Central memory CD8-positive, alpha-beta T cell (primary cell): ENCODE data around the gene PRSS48.
"Not testable (repeated sequence)": the region's sequence is repeated elsewhere in the genome, so short reads cannot be mapped to it uniquely, and the experiment has no call there.

Experiments used
- ATAC-seq: fragments of 150-1000 bp; cut with Tn5 transposase; replicated peaks from 2 replicates; pipeline ENCODE4 v1.10.0; 2022; ENCODE audit warnings: mild to moderate bottlenecking, moderate FRiP score, moderate number of reproducible peaks; ENCODE audit not compliant: poor library complexity, severe bottlenecking; ENCODE audit errors: extremely low read depth
- DNase-seq, 2 donors: peaks; one replicate each; pipeline ENCODE4 v3.0.0; 2021; ENCODE audit warnings: low spot score in 2 of 2
- H3K27ac Mint-ChIP-seq: one replicate; pipeline ENCODE4 v1.8.0; 2022; ENCODE audit warnings: low read depth, mild to moderate bottlenecking, moderate library complexity, mixed read lengths
- H3K27me3 Mint-ChIP-seq: one replicate; pipeline ENCODE4 v1.8.0; 2022; ENCODE audit warnings: mixed read lengths
- H3K36me3 Mint-ChIP-seq: one replicate; pipeline ENCODE4 v1.8.0; 2022; ENCODE audit warnings: mild to moderate bottlenecking, moderate library complexity, mixed read lengths; ENCODE audit not compliant: insufficient read depth
- H3K4me1 Mint-ChIP-seq: one replicate; pipeline ENCODE4 v1.8.0; 2022; ENCODE audit warnings: mixed read lengths
- H3K4me3 Mint-ChIP-seq: one replicate; pipeline ENCODE4 v1.8.0; 2022; ENCODE audit warnings: mild to moderate bottlenecking, moderate library complexity, mixed read lengths
- H3K9me3 Mint-ChIP-seq: one replicate; pipeline ENCODE4 v1.8.0; 2022; ENCODE audit warnings: mixed read lengths

Gene PRSS48, protein sequence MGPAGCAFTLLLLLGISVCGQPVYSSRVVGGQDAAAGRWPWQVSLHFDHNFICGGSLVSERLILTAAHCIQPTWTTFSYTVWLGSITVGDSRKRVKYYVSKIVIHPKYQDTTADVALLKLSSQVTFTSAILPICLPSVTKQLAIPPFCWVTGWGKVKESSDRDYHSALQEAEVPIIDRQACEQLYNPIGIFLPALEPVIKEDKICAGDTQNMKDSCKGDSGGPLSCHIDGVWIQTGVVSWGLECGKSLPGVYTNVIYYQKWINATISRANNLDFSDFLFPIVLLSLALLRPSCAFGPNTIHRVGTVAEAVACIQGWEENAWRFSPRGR

DNA sequence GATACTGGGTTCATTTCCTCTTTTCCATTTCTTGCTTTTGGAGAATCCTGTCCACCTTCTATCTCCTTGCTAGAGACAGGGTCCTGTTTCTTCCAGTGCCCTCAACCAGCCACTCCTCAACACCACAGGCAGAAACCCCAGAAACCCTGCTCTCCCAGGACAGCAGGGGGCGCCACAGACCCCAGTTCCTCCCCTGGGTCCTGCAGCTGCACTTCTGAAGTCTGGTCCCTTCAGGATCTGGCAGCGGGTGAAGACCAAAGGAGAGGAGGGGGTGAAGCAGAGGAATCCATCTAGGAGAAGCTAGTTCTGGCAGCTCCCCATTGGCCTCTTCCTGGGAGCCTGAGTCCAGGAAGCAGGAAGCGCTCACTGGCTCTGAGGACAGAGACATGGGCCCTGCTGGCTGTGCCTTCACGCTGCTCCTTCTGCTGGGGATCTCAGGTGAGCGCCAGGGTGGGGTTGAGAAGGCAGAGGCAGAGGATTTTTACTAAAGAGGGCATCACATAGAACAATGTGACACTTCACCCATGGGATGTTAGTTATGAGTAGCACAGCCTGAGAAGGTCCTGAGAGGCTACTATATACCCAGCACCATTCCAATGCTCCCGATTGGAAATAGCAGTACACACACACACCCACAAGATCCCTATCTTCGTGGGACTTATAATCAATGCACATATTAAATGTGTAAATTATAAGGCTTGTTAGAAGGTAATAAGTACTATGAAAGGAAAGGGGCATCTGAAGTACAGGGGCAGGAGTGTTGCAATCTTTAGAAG, at the start of gene PRSS48:
TSS of gene PRSS48 (plus strand) at position 375 of the 776 bp plus-strand sequence. CDS start at position 387, 12 bp downstream.
- Mint-ChIP-seq H3K27me3 (peaks cover 38% of the 10 kb centered on the region), H3K27ac (no peak within 1 kb of the TSS), H3K9me3 (no peaks in the 10 kb centered on the region), H3K36me3 (peaks cover 2% of the 10 kb centered on the region), H3K4me3 (no peak within 1 kb of the TSS), H3K4me1 (no peaks in the 10 kb centered on the region)
- DNase-seq (no peak), ATAC-seq (no peak)

DNA sequence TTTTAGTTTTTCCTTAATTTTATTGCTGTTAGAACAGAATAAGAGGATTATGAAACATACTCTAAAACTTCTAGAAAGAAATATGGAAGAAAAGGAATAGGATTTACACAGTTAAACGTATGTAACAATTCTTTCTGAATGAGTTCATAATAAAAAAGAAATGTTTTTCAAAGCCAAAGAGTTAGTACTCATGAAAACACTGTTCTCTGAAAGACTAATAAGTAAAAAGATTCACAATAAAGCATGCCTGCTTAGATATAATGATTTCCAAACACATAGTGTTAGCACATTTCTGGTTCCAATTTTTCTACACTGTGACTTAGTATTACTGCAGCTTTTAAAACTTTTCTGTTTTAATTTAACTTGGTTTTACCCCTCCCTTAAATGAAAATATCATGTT, 49.8 kb upstream of the PRSS48 start:
- H3K27ac Mint-ChIP-seq: no peak overlapping the region
- no peaks in the 10 kb centered on the region for H3K4me1 Mint-ChIP-seq
- DNase-seq: no peak
- peaks cover 67% of the 10 kb centered on the region for H3K27me3 Mint-ChIP-seq
- no peaks in the 10 kb centered on the region for H3K9me3 Mint-ChIP-seq
- no peak for ATAC-seq
- no peak overlapping the region for H3K4me3 Mint-ChIP-seq
- H3K36me3 Mint-ChIP-seq: no peaks in the 10 kb centered on the region

DNA sequence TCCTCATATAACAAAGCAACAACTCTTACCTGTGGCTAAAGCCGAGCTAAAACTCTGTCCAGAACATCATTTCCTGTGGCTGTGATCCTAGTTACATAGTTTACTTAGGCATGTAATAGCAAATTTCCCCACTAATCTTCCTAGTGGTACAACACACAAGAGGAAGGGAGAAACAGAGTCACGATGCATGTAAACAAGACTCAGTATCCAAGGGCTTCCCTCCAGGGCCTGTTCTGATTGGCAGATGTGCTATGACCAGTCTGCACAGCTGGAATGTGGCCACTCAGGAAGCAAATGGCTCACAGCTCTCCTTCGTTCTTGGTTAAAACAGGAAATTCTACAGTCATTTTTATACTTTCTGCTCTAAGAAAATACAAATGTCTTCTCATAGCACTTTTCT, 49.2 kb upstream of the PRSS48 start:
- H3K9me3 Mint-ChIP-seq: no peaks in the 10 kb centered on the region
- no peaks in the 10 kb centered on the region for H3K36me3 Mint-ChIP-seq
- H3K4me3 Mint-ChIP-seq: no peak overlapping the region
- no peak for ATAC-seq
- H3K27ac Mint-ChIP-seq: no peak overlapping the region
- peaks cover 61% of the 10 kb centered on the region for H3K27me3 Mint-ChIP-seq
- no peaks in the 10 kb centered on the region for H3K4me1 Mint-ChIP-seq
- no peak for DNase-seq

DNA sequence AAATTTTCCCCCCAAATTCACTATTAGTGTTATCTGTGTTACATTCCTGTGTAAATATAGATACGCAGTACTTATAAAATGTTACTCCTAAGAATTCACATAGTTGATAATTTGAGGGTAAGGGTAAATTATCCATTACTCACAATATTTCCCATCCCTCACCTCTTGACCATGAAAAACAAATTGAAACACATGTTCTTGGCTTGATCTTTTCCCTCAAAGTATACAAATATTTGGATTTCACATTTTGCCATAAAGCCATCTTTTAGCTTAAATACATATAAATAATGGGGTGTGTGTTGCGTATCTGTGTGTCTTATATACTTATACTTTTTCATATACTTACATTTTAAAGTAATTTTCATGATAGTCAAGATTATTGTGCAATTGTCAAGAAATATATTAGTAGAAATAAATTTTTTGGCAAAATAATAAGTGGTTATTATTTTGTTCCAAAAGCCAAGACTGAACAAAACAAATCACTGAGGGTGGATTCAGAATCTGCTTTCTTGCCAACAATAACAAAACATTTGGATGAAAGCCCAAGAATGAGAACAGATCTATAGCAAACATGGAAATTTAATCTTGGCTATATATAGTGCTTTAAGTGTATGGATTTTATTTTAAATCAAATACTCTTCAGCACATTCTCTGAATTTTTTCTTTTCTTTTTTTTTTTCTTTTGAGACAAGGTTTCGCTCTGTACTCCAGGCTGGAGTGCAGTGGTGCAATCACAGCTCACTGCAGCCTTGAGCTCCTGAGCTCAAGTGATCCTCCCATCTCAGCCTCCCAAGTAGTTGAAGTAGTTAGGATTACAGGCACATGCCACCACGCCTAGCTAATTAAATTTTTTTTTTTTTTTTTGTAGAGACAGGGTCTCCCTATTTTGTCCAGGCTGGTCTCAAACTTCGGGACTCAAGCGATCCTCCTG, 48.5 kb upstream of the PRSS48 start:
- no peak for DNase-seq

DNA sequence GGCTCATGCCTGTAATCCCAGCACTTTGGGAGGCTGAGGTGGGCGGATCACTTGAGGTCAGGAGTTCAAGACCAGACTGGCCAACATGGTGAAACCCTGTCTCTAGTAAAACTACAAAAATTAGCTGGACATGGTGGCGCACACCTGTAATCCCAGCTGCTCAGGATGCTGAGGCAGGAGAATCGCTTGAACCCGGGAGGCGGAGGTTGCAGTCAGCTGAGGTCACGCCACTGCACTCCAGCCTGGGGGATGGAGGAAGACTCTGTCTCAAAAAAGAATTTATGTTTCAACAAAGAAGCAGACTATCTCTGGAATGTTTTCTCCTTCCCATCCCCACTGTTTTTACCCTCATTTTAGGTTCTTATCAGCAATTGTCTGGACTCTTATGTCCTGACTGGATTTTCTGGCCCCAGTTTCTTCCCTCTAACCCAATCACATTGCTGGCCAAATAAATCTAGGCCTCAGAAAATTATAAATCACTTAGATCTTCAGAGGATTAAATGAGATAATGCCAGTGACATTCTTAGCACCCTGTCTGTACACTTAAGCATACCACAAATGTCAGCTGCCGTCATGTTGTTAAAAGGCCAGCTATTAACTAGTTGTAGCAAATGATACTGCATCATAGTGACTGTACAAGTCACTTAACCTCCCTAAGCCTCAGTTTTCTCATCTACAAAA, 44.9 kb upstream of the PRSS48 start:
- ATAC-seq: no peak
- Mint-ChIP-seq H3K27me3 (peaks cover 36% of the 10 kb centered on the region), H3K4me1 (no peaks in the 10 kb centered on the region), H3K27ac (no peak overlapping the region), H3K9me3 (no peaks in the 10 kb centered on the region), H3K36me3 (no peaks in the 10 kb centered on the region), H3K4me3 (no peak overlapping the region)
- DNase-seq: no peak

More for the DNA sequence above, 48.5 kb upstream of the PRSS48 start:
- ATAC-seq: no peak
- peaks cover 55% of the 10 kb centered on the region for H3K27me3 Mint-ChIP-seq
- no peaks in the 10 kb centered on the region for H3K36me3 Mint-ChIP-seq
- no peaks in the 10 kb centered on the region for H3K9me3 Mint-ChIP-seq
- no peak overlapping the region for H3K27ac Mint-ChIP-seq
- H3K4me1 Mint-ChIP-seq: no peaks in the 10 kb centered on the region
- no peak overlapping the region for H3K4me3 Mint-ChIP-seq

DNA sequence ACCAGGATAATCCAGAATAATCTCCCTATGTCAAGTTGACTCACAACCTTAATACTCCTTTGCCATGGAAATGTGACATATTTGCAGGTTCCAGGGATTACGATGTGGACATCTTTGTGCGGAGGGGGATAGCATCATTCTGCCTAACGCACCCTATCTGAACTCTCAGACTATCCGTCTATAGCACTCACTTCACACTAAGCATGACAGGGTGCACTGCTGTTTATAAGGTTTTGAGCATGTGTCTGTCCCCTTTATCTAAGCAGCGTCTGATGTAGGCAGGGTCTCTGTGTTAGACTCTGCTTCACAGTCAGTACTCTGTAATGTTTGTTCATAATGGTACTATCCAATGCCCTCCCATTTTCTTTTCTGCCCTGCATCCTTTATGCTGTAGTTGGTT, 43.4 kb upstream of the PRSS48 start:
- no peaks in the 10 kb centered on the region for H3K36me3 Mint-ChIP-seq
- H3K9me3 Mint-ChIP-seq: no peaks in the 10 kb centered on the region
- H3K27me3 Mint-ChIP-seq: peaks cover 35% of the 10 kb centered on the region
- DNase-seq (no peak), ATAC-seq (no peak)
- no peak overlapping the region for H3K27ac Mint-ChIP-seq
- no peaks in the 10 kb centered on the region for H3K4me1 Mint-ChIP-seq
- H3K4me3 Mint-ChIP-seq: no peak overlapping the region

DNA sequence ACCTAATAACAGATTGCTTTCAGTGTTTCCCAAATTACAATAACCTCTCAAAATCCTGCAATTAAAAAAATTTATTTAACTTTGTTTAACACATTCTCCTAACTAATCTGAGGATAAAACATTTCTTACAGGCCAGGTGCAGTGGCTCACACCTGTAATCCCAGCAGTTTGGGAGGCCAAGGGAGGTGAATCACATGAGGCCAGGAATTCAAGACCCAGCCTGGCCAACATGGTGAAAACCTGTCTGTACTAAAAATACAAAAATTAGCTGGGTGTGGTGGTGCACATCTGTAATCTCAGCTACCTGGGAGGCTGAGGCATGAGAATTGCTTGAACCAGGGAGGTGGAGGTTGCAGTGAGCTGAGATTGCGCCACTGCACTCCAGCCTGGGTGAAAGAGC, 41.6 kb upstream of the PRSS48 start:
- H3K27me3 Mint-ChIP-seq: peaks cover 37% of the 10 kb centered on the region
- H3K36me3 Mint-ChIP-seq: not testable (repeated sequence)

DNA sequence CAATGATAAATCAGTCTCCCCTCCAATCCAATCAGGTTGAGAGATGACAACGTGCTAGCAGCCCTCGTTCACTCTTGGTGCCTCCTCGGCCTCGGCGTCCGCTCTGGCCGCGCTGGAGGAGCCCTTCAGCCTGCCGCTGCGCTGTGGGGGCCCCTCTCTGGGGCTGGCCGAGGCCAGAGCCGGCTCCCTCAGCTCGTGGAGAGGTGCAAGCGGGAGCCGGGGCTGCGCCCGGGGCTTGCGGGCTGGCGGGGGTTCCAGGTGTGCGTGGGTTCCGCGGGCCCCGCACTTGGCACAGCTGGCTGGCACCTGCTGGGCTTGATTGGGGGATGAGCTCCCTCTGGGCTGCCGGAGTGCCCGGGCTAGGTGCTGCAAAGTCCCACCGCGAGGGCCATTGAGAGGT, 40.9 kb upstream of the PRSS48 start:
- no peaks in the 10 kb centered on the region for H3K36me3 Mint-ChIP-seq
- H3K4me3 Mint-ChIP-seq: no peak overlapping the region
- peaks cover 34% of the 10 kb centered on the region for H3K27me3 Mint-ChIP-seq
- H3K27ac Mint-ChIP-seq: no peak overlapping the region
- no peaks in the 10 kb centered on the region for H3K9me3 Mint-ChIP-seq
- H3K4me1 Mint-ChIP-seq: no peaks in the 10 kb centered on the region
- no peak for ATAC-seq
- DNase-seq: no peak

More for the DNA sequence above, 41.6 kb upstream of the PRSS48 start:
- H3K4me3 Mint-ChIP-seq, ATAC-seq, H3K4me1 Mint-ChIP-seq, H3K9me3 Mint-ChIP-seq, H3K27ac Mint-ChIP-seq, DNase-seq: not testable (repeated sequence)

DNA sequence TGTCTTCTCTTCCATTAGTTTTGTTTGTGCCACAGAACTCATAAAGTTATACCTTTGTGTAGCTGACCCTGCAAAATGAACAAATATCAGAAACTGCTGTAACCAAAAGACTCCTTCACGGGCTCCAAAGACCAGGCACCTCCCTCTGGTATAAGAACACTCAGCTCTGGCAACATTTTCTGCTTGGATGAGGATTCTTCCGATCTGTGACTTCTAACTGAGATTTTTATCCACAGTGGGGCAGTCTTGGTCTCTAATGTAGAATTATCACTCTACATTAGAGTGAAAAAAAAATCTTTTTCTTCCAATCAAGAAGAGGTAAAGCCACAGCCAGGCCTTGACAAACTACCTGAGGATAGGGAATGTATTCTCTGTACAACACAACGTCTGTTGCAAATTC, 38.5 kb upstream of the PRSS48 start:
- DNase-seq: no peak

DNA sequence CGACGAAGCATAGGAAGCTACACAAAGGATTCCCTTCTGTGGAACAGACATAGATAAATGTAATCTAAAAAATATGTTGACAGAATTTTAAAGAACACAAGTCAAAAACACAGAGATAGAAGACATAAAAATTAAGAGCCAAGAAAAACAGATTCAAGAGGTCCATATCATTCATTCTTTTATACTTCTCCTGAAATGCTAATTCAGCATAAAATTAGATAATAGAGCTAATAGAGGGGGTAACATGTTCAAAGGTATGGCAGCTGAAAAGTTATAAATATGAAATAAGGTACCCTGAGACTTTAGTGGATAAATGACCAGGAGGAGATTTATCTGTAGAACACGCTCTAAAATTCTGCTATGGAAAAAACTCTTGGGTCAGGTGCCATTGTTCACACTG, 37.4 kb upstream of the PRSS48 start:
- Mint-ChIP-seq H3K27ac (no peak overlapping the region), H3K4me1 (no peaks in the 10 kb centered on the region), H3K36me3 (no peaks in the 10 kb centered on the region), H3K27me3 (peaks cover 50% of the 10 kb centered on the region), H3K4me3 (no peak overlapping the region), H3K9me3 (no peaks in the 10 kb centered on the region)
- DNase-seq: no peak
- no peak for ATAC-seq

More for the DNA sequence above, 38.5 kb upstream of the PRSS48 start:
- H3K27ac Mint-ChIP-seq: no peak overlapping the region
- no peaks in the 10 kb centered on the region for H3K36me3 Mint-ChIP-seq
- no peaks in the 10 kb centered on the region for H3K9me3 Mint-ChIP-seq
- no peak overlapping the region for H3K4me3 Mint-ChIP-seq
- no peak for ATAC-seq
- H3K4me1 Mint-ChIP-seq: no peaks in the 10 kb centered on the region
- peaks cover 48% of the 10 kb centered on the region for H3K27me3 Mint-ChIP-seq

DNA sequence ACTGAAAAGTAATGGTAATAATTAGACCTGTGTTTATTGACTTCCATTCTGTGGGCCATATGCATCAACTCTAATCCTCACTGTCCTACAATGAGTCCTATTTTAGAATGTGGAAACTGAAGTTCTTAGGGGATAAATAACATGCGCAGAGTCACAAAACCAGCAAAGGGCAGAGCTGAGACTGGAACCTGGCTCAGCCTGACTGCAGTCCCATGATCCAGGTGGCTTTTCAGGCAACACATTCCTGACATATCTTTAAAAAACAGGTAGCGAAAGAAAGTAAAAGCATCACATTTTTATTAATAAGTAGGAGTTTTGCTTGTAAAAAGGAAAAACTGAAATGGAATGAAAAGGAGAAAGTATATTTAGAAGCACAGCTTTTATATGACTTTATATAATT, 34.7 kb upstream of the PRSS48 start:
- Mint-ChIP-seq H3K36me3 (no peaks in the 10 kb centered on the region), H3K27me3 (peaks cover 63% of the 10 kb centered on the region), H3K4me1 (no peaks in the 10 kb centered on the region), H3K4me3 (no peak overlapping the region), H3K27ac (no peak overlapping the region), H3K9me3 (no peaks in the 10 kb centered on the region)
- no peak for DNase-seq
- ATAC-seq: no peak

DNA sequence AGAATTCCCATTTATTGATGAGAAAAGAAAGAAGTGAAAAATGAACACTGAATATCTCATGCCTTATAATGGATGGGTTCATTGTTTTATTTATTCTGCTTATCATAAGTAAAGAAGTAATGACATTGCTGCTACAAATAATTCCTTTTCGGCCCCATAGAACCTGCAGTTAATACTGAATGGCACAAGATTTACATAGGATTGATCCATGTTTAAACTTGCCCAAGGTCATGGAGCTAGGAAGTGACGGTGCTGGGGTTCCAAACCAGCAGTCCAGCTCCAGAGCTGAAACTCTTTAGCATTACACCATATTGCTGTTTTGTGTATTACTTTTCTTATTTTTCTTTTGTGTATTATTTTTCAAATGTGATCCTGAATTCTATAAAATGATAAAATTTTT, 30.2 kb upstream of the PRSS48 start:
- H3K4me3 Mint-ChIP-seq: no peak overlapping the region
- no peak for ATAC-seq

More for the DNA sequence above, 30.2 kb upstream of the PRSS48 start:
- peaks cover 38% of the 10 kb centered on the region for H3K27me3 Mint-ChIP-seq
- no peak for DNase-seq
- H3K4me1 Mint-ChIP-seq: no peaks in the 10 kb centered on the region
- no peaks in the 10 kb centered on the region for H3K9me3 Mint-ChIP-seq
- H3K27ac Mint-ChIP-seq: no peak overlapping the region
- H3K36me3 Mint-ChIP-seq: no peaks in the 10 kb centered on the region
